Esophagus muscularis mucosa (tissue), 4 donors: Measurements from ENCODE around the gene FAM170A.

Experiments
- EP300 ChIP-seq: sonication (generic); formaldehyde crosslinking; IDR thresholded peaks from one replicate; pipeline ENCODE4 v1.6.1; 2017; ENCODE audit warnings: antibody characterized with exemption
- POLR2A ChIP-seq: fragments of 450-650 bp; IDR thresholded peaks from one replicate; pipeline ENCODE4 v1.6.1; 2017; ENCODE audit warnings: antibody characterized with exemption, moderate library complexity, mild to moderate bottlenecking, low read depth
- POLR2AphosphoS5 ChIP-seq, 2 donors: sonication (generic); formaldehyde crosslinking; IDR thresholded peaks; one replicate each; pipeline ENCODE4 v1.6.1; 2017; ENCODE audit warnings: antibody characterized with exemption in 2 of 2
- TF ChIP-seq, protein P1 (sequence below), 3 experiments: fragments of 200-600 bp in 2 of 3; fragments of 450-650 bp in 1 of 3; sonication (generic) in 2 of 3; IDR thresholded peaks; one replicate each; pipeline ENCODE4 v1.5.1; 2017 to 2019; ENCODE audit warnings: antibody characterized with exemption in 3 of 3, mild to moderate bottlenecking in 2 of 3, moderate library complexity in 1 of 3

DNA sequence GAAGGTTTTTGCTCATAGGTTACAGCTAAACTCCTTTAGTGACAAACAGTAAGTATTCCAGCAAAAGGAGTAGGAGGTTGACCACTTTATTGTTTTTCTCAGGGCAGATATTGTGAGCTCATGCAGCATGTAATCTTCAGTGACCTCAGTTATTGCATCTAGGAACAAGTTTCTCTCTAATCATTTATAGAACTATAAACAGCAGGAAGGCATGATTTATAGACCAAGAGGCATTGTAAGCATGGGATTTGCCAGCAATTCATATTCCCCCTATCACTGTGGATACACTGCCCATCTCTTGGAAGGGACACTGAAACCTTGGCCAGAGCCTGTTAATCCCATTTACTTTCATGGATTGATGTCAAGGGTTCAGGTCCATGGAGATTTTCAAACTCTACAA is 15.4 kb upstream of the FAM170A start:
- no peak for TF ChIP-seq POLR2A
- TF ChIP-seq, protein P1, sequence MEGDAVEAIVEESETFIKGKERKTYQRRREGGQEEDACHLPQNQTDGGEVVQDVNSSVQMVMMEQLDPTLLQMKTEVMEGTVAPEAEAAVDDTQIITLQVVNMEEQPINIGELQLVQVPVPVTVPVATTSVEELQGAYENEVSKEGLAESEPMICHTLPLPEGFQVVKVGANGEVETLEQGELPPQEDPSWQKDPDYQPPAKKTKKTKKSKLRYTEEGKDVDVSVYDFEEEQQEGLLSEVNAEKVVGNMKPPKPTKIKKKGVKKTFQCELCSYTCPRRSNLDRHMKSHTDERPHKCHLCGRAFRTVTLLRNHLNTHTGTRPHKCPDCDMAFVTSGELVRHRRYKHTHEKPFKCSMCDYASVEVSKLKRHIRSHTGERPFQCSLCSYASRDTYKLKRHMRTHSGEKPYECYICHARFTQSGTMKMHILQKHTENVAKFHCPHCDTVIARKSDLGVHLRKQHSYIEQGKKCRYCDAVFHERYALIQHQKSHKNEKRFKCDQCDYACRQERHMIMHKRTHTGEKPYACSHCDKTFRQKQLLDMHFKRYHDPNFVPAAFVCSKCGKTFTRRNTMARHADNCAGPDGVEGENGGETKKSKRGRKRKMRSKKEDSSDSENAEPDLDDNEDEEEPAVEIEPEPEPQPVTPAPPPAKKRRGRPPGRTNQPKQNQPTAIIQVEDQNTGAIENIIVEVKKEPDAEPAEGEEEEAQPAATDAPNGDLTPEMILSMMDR (IDR thresholded peaks at IDR 0.05), result no peak
- TF ChIP-seq EP300, result no peak
- TF ChIP-seq POLR2AphosphoS5 (IDR thresholded peaks at IDR 0.05), result no peak
